Measurements from ENCODE around the gene MTA1.

- TF ChIP-seq, protein P1, sequence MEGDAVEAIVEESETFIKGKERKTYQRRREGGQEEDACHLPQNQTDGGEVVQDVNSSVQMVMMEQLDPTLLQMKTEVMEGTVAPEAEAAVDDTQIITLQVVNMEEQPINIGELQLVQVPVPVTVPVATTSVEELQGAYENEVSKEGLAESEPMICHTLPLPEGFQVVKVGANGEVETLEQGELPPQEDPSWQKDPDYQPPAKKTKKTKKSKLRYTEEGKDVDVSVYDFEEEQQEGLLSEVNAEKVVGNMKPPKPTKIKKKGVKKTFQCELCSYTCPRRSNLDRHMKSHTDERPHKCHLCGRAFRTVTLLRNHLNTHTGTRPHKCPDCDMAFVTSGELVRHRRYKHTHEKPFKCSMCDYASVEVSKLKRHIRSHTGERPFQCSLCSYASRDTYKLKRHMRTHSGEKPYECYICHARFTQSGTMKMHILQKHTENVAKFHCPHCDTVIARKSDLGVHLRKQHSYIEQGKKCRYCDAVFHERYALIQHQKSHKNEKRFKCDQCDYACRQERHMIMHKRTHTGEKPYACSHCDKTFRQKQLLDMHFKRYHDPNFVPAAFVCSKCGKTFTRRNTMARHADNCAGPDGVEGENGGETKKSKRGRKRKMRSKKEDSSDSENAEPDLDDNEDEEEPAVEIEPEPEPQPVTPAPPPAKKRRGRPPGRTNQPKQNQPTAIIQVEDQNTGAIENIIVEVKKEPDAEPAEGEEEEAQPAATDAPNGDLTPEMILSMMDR (IDR thresholded peaks at IDR 0.05), result no peak
- TF ChIP-seq POLR2A (IDR thresholded peaks at IDR 0.05), result no peak
- TF ChIP-seq EP300 (IDR thresholded peaks at IDR 0.05), result no peak
- TF ChIP-seq POLR2AphosphoS5 (IDR thresholded peaks at IDR 0.05), result no peak
Observed at GRCh38 chr14:105453847-105454246, 34.2 kb downstream of the MTA1 start.

Measured in upper lobe of left lung (tissue), 4 donors.